ENCODE data around the gene ANGPTL7.

The ANGPTL7 gene

DNA sequence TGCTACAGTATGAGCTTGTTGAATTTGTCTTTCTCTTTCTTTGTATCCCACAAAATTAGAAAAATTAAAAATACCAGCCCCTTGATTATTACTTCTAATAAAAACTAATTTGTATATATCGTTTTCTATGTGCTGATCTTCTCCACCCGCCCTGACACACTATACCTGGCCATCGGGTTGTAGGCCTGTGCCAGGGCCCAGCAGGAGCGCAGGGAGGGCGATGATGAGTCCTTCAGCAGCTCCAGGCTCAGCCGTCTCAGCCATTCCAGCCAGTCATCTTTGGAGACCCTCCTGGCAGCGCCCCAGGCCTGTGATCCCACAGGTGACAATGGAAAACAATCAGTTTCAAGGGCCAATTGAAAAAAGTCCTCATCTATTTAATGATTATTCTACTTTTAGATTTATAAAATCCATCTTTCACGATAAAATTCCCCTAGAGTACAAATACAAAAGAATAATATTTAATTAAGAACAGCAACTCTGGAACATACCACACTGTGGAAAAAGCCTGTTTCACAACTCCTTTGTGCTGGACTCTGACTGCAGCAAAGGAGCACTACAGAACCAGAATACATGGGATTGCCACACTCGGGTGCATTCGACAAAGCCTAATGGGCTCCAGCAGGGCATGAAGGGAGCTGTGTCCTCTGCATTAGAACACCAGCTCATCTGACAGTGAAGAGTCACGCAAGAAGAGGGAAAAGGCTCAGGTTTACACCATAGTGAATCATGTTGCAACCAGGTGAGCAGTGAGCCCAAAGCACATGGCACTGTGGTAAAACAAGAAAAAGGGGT lies 15.4 kb downstream of the ANGPTL7 start:
- no peak for DNase-seq (ENCODE audit: low spot score)

DNA sequence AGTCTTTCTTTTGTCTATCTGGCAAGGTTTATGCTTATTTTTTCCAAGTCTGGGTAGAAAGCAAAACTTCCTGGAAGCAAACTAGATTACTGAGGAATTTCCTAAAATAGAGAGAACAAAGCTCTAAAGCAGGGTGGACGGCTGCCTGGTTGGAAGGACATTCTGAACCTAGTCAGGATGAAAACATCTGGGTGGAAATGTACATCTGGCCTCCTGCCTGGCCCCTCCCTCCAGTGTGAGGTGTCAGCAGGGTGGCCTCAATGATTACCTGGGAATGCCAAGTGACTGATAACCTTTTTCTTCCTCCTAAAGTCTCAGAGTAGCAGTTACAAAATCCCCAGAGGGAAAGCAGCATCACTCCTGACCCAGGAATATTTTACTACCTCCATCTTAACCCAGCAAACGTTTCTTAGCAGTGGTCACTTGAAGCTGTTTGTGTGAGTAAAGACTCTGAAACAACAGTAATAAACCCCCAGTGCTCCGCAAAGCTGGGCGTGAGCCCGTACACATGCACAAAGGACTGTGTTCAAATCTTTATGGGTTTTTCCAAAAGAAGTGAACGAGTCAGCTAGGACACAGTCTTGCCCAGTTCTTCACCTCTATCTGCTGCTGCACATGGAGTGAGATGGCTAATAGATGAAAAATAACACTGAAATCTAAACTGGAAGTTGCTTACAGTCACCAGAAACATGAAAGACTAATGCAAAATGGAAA lies 18.9 kb downstream of the ANGPTL7 start:
- no peak for DNase-seq (ENCODE audit: low spot score)

DNA sequence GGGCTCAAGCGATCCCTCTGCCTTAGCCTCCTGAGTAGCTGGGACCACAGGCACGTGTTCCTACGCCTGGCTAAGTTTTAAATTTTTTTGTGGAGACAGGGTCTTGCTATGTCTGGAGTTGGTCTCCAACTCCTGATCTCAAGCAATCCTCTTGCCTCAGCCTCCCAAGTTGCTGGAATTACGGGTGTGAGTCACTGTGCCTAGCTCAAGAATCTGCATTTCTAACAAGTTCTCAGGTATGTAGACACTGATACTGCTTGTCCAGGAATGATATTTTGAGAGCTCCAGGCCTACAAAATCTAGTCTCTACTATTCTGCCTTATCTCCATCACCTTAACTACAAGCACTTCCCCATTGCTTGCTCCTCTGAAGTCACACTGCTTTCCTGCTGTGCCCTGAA lies 22.3 kb downstream of the ANGPTL7 start:
- no peak for DNase-seq (ENCODE audit: low spot score)

DNA sequence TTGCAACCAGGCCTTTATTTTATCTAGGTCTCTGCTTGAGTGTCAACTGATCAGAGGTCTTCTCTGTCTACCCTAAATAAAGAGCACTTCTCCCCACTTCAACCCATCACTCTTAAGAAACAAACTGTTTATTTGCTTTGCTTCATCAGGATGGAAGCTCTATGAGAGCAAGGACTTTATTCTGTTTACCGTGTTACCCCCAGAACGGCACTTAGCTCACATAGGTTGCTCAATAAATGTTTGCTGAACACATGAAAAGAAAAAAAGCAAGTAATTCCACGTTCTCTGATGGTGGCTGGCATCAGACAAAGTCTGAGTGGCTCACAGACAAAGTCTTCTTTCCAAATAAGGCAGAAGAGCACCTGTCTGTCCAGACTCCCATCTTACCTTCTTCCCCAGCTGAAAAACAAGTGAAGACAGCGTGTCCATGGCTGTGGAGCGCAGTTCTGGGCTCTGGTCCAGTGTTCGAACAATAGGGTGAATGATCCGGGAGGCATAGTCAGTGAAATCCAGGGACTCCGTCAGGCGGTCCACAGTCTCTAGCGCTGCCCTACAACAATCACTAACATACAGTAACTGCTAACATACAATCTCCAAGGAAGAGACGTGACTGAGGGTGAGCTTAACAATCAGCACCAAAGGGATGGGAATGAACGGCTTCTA lies 22.9 kb downstream of the ANGPTL7 start:
- DNase-seq (ENCODE audit: low spot score) = no peak

DNA sequence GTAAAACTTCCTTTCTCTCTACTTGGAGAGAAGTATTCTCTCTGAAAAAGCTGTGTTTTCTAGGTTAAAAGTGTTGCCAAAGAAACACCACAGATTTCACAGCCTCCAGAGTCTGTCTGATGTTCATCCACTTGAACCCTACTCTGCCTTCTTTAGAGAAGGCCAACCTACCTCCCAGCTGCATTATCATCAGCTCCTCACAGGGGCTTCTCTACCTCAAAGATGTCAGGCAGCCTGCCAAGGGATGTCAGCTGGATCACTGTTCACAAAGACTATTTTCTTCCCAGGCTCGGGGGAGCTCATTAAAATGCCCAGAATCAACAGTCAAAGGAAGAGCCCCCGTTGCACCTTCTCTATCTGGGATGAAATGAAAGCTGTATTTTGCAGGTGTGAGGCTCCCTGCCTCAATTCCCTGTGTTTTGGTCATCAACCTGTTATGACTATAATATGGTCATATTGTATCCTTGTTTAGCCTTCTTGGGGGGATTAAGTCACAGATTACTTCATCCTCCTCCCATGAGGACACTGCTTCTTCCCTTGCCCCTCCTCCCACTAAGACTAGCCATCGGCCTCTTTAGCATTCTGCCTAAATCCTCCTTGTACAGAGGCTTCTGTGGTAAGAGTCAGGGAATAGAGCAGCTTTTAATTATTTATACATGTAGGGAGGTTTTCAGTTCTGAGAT lies 25.7 kb downstream of the ANGPTL7 start:
- no peak for DNase-seq (ENCODE audit: low spot score)

DNA sequence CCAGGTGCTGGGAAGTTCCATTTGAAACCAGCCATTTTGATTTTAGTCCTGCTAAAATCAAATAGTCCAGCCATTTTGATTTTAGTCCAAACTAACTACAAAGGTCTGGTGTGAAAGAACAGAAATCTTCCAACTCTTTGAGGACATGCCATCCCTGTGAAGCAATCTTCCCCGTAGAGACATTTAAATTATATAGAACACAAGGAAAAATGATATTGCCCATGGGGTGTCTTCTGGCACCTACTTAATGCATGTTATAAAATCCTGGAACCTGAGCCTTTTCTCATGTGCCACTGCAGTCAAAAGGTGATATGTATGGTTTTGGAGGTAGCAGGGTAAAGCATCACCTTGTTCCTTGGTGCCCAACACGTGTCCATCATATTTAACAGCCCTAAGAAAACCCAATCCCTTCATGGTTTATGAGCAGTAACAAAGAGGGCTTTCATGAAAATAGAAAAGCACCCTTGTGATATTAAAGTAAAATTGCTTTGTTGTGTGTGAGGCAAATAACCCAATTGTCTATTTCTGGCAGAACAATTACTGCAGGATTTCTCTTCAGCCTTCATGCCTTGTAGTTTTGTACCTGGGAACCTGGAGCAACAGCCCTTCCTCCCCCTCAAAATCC lies 26.3 kb downstream of the ANGPTL7 start:
- no peak for DNase-seq (ENCODE audit: low spot score)

DNA sequence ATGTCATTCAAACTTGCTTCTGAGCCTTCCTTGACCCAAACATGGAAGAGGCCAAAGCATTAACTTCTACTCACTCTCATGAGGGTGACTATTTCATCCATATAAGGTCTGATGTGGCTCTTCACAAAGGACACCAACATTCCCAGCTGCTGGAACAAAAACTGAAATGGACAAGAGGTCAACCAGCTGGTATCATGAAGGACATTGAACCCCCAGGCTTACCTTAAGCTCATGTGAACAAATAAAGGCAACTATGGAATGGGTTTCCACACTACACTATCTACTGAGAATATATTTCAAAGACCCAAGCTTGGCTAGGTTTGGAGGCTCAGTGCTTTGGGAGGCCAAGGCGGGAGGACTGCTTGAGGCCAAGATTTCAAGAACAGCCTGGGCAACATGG lies 26.9 kb downstream of the ANGPTL7 start:
- no peak for DNase-seq (ENCODE audit: low spot score)

DNA sequence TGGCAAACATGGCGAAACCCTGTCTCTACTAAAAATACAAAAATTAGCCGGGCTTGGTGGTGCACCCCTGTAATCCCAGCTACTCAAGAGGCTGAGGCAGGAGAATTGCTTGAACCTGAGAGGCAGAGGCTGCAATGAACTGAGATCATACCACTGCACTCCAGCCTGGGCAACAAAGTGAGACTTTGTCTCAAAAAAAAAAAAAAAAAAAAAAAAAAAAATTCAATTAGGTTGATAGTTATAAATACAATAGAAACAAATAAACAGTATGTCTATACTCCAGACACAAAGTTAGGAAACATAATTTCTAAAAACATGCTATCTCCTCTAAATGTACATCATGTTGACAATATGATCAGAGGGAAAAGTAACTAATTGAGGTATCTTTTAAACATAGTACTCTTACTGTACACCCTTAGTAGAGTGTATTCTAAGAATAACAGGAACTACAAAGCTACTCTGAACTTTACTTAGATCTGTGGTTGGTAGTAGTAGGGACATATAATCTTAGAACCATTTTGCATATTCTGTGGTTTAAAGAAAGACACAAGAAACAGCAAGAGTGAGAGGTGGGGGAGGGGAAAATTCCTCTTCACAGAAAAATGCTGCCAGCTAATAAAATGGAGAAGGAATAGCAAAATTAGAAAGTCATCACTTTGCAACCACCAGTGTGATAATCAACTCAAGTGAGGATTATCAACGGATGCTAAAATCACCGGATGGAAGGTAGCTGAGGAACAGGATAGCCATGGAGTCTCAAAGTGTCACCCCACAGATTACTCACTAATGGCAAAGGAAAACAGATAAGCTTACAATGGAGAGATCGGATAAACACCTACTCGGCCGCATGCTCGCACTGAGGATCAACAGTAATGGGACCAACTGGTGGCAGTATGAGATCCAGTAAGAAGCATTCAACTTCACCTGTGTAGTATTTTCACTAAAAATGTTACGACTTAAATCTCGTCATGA lies 38.2 kb downstream of the ANGPTL7 start:
- no peak for DNase-seq (ENCODE audit: low spot score)

DNA sequence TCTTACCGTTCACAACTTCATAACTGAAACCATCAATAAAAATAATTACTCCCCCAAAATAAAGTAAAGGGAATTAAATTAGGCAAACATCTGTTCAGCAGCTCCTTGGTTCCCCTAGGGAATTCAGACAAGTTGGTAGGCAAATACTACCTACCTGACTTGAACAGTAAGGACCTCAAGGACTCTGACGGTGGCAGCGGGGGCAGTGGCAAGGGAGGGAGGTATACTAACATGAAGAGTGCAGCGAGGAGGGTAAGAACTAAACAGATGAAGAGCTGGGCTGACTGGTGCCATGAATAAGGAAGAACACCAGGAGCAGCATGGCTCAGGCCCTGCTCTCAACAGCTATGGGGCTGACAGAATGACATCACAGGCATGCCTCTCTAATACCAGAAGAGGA lies 40.0 kb downstream of the ANGPTL7 start:
- DNase-seq (ENCODE audit: low spot score) = no peak

DNA sequence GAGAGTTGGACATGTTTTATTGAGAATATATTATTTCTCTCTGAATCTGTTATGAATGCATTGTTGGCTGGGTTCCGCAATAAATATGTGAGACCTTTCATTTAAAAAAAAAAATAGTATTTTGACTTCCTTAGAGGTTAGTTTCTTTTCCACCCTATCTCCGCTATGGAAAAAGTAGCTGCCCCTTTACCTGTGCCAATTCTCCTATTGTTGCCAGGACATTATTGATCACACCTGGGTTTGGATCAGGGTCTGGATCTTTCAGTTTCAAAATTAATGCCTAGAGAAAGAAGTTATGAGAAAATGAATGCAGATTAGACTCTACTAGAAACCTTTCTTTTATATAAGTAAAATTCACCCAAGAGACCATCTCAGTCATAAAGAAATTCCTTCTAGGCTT lies 44.1 kb downstream of the ANGPTL7 start:
- no peak for DNase-seq (ENCODE audit: low spot score)

DNA sequence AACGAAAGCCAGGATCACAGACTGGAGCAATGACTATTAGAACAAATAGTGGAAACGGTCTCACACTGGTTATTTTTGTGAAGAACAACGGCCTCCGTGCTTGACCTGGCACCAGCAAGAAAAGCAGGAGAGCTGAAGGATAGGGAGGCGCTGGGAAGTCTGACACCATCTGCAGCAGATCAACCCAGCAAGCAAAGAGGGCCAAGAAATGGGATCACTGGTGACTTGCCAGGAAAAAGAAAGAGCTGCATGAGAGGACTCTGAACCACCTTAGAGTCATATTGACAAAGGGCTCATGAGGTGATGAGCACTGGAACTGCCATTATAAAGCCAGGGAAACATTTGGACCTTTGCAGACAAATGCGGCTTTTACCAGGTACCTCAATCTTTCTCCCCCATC lies 48.2 kb downstream of the ANGPTL7 start:
- no peak for DNase-seq (ENCODE audit: low spot score)

DNA sequence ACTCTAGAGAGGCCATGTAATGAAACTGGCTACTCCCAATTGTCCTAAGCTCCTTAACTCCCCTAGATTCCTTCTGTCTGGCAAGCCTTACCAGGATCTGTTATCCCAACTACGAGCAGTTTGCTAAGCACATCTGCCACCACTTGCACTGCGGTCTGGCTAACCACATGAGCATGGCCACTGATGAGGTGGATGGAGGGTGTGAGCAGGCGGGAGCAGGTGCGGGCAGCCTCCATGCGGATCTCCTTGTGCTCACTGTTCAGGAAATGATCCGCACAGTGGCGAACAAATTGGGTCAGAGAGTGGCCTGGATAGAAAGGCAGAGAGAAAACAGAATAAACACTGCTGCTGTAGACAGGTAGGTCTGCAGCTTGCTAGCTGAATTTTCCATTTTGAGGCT lies 49.2 kb downstream of the ANGPTL7 start:
- no peak for DNase-seq (ENCODE audit: low spot score)

DNA sequence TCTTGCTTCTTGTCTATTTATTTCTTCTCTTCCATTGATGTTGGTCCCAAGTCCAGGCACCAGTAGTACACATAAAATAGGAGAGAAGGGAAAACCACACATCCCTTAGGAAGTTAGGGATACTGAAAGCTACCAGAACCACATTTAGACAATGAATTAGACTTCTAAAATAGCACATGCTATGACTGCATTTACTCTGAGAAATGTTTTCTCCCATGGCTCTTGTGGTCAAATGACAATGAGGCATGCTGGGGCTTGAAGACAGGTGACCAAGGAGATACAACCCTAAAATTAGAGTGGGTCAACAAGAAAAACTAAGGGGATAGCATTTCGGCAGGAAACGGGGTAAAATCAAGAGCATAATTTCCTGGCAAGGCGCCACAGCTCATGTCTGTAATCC lies 56.1 kb downstream of the ANGPTL7 start:
- DNase-seq (ENCODE audit: low spot score) = no peak

Data from RKO (cell line).